Fibroblast of peridontal ligament (primary cell): Measurements from ENCODE around the gene VPS35L.

Experiments used
- DNase-seq: peaks from one replicate; pipeline ENCODE4 v3.0.0-alpha.2; 2010; ENCODE audit errors: extremely low read depth

VPS35L gene

GRCh38 chr16:19748389-19749168, 193.1 kb downstream of the VPS35L start:
- no peak for DNase-seq

- no peak for DNase-seq
These were observed 194.1 kb downstream of the VPS35L start for GRCh38 chr16:19749571-19750080.
